ENCODE results near the gene PCDH12.

The PCDH12 gene

DNA sequence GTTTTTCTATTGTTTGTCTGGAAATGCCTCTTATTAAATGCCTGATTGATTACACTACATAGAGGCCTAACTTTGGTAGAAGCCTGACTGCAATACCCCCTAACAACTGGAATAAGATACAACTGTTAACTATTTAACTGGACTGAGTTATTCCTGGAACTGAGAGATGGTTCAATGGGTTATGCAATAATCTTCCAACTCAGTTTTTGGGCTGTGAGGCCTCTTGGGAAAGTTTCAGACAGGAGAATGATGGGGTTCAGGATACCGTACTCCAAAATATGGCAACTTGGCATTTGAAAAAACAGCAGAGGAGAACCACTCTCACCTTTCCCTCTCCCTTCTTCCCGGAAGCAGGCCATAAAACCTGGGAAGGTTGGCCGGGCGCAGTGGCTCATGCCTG is 60.6 kb downstream of the PCDH12 start:
- TF ChIP-seq ZNF274 (IDR thresholded peaks at IDR 0.05; ENCODE audit: low read depth, low read length) = no peak
- H3K4me3 ChIP-seq (ENCODE audit: low read length) = no peak overlapping the region

All from GM08714 (cell line).